ENCODE results near the gene PCDHGB2. TPM values are rescaled to one million over a fixed set of nuclear protein-coding genes. Genes with fewer than 3 reads are reported as not detected.
A peak's percentile ranks its signal among the peaks of the same experiment; 100 is the strongest.
"Not testable (repeated sequence)": the region's sequence is repeated elsewhere in the genome, so short reads cannot be mapped to it uniquely, and the experiment has no call there.

The PCDHGB2 gene
- polyA plus RNA-seq, 1 donor from 2014 or later, result 0.43 TPM

GRCh38 chr5:141403387-141403786 is 43.6 kb downstream of the PCDHGB2 start:
- peaks cover 34% of the 10 kb centered on the region for H3K9me3 ChIP-seq (ENCODE audit: low read length)

GRCh38 chr5:141407790-141408505 is 48.2 kb downstream of the PCDHGB2 start, which contains the start of gene PCDHGB6:
PCDHGB6 (plus strand) TSS chr5:141408021; CDS start chr5:141408203, 182 bp downstream.
- peak within 1 kb of the TSS; percentile 71 for H3K9ac ChIP-seq (ENCODE audit: low read length)
- peak within 1 kb of the TSS; percentile 66 for H3K4me3 ChIP-seq (ENCODE audit: low read length)
- H3K79me2 ChIP-seq (replicated peaks; ENCODE audit: insufficient read depth, low read length), result peaks cover 29% of the 10 kb centered on the region
- H3K9me2 ChIP-seq (ENCODE audit: insufficient read depth, low read length); H4K20me1 ChIP-seq (ENCODE audit: insufficient read depth); H3K27me3 ChIP-seq (ENCODE audit: insufficient read depth, low read depth, low read length); H3F3A ChIP-seq (ENCODE audit: insufficient read depth, low read length, poor library complexity, severe bottlenecking): not testable (repeated sequence)
- peak within 1 kb of the TSS; percentile 86 for H3K27ac ChIP-seq (ENCODE audit: low read length)
- TF ChIP-seq SMC3 (conservative IDR thresholded peaks at IDR 0.05; ENCODE audit: poor library complexity), result peak; percentile 80
- TF ChIP-seq TAF1 (IDR thresholded peaks at IDR 0.05; ENCODE audit: low read depth), result peak; percentile 33
- peak; percentile 86 for TF ChIP-seq CTCF (IDR thresholded peaks at IDR 0.05; ENCODE audit: poor library complexity, severe bottlenecking)
- peak; percentile 88 for TF ChIP-seq RAD21 (conservative IDR thresholded peaks at IDR 0.05)
- TF ChIP-seq REST (IDR thresholded peaks at IDR 0.05; ENCODE audit: borderline replicate concordance), result peak; percentile 78
- TF ChIP-seq POLR2AphosphoS5 (IDR thresholded peaks at IDR 0.05), result peak; percentile 50
- H3K36me3 ChIP-seq (ENCODE audit: insufficient read depth, low read length), result peaks cover 31% of the 10 kb centered on the region
- peaks cover 44% of the 10 kb centered on the region for H3K9me3 ChIP-seq (ENCODE audit: low read length)
- peak within 1 kb of the TSS; percentile 48 for H3K4me2 ChIP-seq (ENCODE audit: low read length)
- peak within 1 kb of the TSS; percentile 25 for H2AFZ ChIP-seq (ENCODE audit: low read depth, low read length)

More at GRCh38 chr5:141403387-141403786, 43.6 kb downstream of the PCDHGB2 start:
- H3K4me2 ChIP-seq (ENCODE audit: low read length), result no peak overlapping the region
- no peaks in the 10 kb centered on the region for H3K27me3 ChIP-seq (ENCODE audit: insufficient read depth, low read depth, low read length)
- H3K9me2 ChIP-seq (ENCODE audit: insufficient read depth, low read length), result no peaks in the 10 kb centered on the region
- no peak overlapping the region for H2AFZ ChIP-seq (ENCODE audit: low read depth, low read length)
- H3K9ac ChIP-seq (ENCODE audit: low read length), result no peak overlapping the region
- H3K4me3 ChIP-seq (ENCODE audit: low read length), result no peak overlapping the region
- no peak overlapping the region for H3K27ac ChIP-seq (ENCODE audit: low read length)
- TF ChIP-seq EP300 (conservative IDR thresholded peaks at IDR 0.05; ENCODE audit: poor library complexity, severe bottlenecking) (no peak), MXI1 (conservative IDR thresholded peaks at IDR 0.05; ENCODE audit: poor library complexity, severe bottlenecking) (no peak), EZH2 (IDR thresholded peaks at IDR 0.05; ENCODE audit: borderline replicate concordance, insufficient read depth, low read length, poor library complexity, severe bottlenecking) (no peak), SMC3 (conservative IDR thresholded peaks at IDR 0.05; ENCODE audit: poor library complexity) (no peak), POLR2AphosphoS5 (IDR thresholded peaks at IDR 0.05) (no peak), RAD21 (conservative IDR thresholded peaks at IDR 0.05) (no peak), CTCF (IDR thresholded peaks at IDR 0.05; ENCODE audit: poor library complexity, severe bottlenecking) (no peak), TAF1 (IDR thresholded peaks at IDR 0.05; ENCODE audit: low read depth) (no peak), REST (IDR thresholded peaks at IDR 0.05; ENCODE audit: borderline replicate concordance) (no peak)
- no peaks in the 10 kb centered on the region for H3K79me2 ChIP-seq (replicated peaks; ENCODE audit: insufficient read depth, low read length)
- peaks cover 7% of the 10 kb centered on the region for H3K36me3 ChIP-seq (ENCODE audit: insufficient read depth, low read length)
- peaks cover 4% of the 10 kb centered on the region for H3F3A ChIP-seq (ENCODE audit: insufficient read depth, low read length, poor library complexity, severe bottlenecking)
- H4K20me1 ChIP-seq (ENCODE audit: insufficient read depth), result no peaks in the 10 kb centered on the region
